Measurements from ENCODE around the gene FRMD6.

DNA sequence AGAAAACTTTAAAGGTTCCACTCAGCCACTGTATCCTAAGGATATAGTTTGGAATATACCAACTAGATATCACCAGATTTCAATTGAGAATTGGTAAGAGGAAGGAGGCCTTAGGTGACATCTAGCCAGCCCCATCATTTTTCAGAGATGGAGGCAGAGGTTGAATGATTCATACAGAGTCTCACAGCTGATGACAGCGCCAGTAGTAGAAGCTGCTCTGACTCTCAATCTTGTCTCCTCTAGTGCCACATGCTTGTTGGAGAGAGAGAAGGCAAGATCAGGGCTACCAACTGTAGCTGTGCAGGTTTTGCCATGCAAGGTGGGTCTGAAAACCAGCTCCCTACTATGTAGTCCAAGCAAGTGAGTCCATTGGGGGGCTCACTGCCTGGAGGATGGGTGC, 6.1 kb downstream of the FRMD6 start:
- TF ChIP-seq, protein P1, sequence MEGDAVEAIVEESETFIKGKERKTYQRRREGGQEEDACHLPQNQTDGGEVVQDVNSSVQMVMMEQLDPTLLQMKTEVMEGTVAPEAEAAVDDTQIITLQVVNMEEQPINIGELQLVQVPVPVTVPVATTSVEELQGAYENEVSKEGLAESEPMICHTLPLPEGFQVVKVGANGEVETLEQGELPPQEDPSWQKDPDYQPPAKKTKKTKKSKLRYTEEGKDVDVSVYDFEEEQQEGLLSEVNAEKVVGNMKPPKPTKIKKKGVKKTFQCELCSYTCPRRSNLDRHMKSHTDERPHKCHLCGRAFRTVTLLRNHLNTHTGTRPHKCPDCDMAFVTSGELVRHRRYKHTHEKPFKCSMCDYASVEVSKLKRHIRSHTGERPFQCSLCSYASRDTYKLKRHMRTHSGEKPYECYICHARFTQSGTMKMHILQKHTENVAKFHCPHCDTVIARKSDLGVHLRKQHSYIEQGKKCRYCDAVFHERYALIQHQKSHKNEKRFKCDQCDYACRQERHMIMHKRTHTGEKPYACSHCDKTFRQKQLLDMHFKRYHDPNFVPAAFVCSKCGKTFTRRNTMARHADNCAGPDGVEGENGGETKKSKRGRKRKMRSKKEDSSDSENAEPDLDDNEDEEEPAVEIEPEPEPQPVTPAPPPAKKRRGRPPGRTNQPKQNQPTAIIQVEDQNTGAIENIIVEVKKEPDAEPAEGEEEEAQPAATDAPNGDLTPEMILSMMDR (conservative IDR thresholded peaks at IDR 0.05; ENCODE audit: low read depth in 2 of 2): no peak
- TF ChIP-seq EZH2phosphoT487 (IDR thresholded peaks at IDR 0.05; ENCODE audit: unreplicated experiment) (no peak), JUNB (IDR thresholded peaks at IDR 0.05; ENCODE audit: unreplicated experiment) (no peak), POLR2AphosphoS5 (IDR thresholded peaks at IDR 0.05; ENCODE audit: low read depth) (no peak), EZH2 (IDR thresholded peaks at IDR 0.05; ENCODE audit: low read depth, unreplicated experiment) (no peak), CREB1 (CRISPR knock-in tag; IDR thresholded peaks at IDR 0.05; ENCODE audit: low read depth) (no peak), ZNF331 (CRISPR knock-in tag; IDR thresholded peaks at IDR 0.05; ENCODE audit: low read depth) (no peak), ZNF114 (CRISPR knock-in tag; IDR thresholded peaks at IDR 0.05) (no peak), STAT1 (IDR thresholded peaks at IDR 0.05; ENCODE audit: unreplicated experiment) (no peak)
- TF ChIP-seq, protein P2, sequence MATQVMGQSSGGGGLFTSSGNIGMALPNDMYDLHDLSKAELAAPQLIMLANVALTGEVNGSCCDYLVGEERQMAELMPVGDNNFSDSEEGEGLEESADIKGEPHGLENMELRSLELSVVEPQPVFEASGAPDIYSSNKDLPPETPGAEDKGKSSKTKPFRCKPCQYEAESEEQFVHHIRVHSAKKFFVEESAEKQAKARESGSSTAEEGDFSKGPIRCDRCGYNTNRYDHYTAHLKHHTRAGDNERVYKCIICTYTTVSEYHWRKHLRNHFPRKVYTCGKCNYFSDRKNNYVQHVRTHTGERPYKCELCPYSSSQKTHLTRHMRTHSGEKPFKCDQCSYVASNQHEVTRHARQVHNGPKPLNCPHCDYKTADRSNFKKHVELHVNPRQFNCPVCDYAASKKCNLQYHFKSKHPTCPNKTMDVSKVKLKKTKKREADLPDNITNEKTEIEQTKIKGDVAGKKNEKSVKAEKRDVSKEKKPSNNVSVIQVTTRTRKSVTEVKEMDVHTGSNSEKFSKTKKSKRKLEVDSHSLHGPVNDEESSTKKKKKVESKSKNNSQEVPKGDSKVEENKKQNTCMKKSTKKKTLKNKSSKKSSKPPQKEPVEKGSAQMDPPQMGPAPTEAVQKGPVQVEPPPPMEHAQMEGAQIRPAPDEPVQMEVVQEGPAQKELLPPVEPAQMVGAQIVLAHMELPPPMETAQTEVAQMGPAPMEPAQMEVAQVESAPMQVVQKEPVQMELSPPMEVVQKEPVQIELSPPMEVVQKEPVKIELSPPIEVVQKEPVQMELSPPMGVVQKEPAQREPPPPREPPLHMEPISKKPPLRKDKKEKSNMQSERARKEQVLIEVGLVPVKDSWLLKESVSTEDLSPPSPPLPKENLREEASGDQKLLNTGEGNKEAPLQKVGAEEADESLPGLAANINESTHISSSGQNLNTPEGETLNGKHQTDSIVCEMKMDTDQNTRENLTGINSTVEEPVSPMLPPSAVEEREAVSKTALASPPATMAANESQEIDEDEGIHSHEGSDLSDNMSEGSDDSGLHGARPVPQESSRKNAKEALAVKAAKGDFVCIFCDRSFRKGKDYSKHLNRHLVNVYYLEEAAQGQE (IDR thresholded peaks at IDR 0.05; ENCODE audit: unreplicated experiment): no peak
- TF ChIP-seq, protein P3, sequence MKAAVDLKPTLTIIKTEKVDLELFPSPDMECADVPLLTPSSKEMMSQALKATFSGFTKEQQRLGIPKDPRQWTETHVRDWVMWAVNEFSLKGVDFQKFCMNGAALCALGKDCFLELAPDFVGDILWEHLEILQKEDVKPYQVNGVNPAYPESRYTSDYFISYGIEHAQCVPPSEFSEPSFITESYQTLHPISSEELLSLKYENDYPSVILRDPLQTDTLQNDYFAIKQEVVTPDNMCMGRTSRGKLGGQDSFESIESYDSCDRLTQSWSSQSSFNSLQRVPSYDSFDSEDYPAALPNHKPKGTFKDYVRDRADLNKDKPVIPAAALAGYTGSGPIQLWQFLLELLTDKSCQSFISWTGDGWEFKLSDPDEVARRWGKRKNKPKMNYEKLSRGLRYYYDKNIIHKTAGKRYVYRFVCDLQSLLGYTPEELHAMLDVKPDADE (IDR thresholded peaks at IDR 0.05): no peak
- TF ChIP-seq, protein P4, sequence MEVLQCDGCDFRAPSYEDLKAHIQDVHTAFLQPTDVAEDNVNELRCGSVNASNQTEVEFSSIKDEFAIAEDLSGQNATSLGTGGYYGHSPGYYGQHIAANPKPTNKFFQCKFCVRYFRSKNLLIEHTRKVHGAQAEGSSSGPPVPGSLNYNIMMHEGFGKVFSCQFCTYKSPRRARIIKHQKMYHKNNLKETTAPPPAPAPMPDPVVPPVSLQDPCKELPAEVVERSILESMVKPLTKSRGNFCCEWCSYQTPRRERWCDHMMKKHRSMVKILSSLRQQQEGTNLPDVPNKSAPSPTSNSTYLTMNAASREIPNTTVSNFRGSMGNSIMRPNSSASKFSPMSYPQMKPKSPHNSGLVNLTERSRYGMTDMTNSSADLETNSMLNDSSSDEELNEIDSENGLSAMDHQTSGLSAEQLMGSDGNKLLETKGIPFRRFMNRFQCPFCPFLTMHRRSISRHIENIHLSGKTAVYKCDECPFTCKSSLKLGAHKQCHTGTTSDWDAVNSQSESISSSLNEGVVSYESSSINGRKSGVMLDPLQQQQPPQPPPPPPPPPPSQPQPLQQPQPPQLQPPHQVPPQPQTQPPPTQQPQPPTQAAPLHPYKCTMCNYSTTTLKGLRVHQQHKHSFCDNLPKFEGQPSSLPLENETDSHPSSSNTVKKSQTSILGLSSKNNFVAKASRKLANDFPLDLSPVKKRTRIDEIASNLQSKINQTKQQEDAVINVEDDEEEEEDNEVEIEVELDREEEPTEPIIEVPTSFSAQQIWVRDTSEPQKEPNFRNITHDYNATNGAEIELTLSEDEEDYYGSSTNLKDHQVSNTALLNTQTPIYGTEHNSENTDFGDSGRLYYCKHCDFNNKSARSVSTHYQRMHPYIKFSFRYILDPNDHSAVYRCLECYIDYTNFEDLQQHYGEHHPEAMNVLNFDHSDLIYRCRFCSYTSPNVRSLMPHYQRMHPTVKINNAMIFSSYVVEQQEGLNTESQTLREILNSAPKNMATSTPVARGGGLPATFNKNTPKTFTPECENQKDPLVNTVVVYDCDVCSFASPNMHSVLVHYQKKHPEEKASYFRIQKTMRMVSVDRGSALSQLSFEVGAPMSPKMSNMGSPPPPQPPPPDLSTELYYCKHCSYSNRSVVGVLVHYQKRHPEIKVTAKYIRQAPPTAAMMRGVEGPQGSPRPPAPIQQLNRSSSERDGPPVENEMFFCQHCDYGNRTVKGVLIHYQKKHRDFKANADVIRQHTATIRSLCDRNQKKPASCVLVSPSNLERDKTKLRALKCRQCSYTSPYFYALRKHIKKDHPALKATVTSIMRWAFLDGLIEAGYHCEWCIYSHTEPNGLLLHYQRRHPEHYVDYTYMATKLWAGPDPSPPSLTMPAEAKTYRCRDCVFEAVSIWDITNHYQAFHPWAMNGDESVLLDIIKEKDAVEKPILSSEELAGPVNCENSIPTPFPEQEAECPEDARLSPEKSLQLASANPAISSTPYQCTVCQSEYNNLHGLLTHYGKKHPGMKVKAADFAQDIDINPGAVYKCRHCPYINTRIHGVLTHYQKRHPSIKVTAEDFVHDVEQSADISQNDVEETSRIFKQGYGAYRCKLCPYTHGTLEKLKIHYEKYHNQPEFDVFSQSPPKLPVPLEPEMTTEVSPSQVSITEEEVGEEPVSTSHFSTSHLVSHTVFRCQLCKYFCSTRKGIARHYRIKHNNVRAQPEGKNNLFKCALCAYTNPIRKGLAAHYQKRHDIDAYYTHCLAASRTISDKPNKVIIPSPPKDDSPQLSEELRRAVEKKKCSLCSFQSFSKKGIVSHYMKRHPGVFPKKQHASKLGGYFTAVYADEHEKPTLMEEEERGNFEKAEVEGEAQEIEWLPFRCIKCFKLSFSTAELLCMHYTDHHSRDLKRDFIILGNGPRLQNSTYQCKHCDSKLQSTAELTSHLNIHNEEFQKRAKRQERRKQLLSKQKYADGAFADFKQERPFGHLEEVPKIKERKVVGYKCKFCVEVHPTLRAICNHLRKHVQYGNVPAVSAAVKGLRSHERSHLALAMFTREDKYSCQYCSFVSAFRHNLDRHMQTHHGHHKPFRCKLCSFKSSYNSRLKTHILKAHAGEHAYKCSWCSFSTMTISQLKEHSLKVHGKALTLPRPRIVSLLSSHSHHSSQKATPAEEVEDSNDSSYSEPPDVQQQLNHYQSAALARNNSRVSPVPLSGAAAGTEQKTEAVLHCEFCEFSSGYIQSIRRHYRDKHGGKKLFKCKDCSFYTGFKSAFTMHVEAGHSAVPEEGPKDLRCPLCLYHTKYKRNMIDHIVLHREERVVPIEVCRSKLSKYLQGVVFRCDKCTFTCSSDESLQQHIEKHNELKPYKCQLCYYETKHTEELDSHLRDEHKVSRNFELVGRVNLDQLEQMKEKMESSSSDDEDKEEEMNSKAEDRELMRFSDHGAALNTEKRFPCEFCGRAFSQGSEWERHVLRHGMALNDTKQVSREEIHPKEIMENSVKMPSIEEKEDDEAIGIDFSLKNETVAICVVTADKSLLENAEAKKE (CRISPR knock-in tag; IDR thresholded peaks at IDR 0.05): no peak
